ENCODE data around the gene CCNA2.

Gene CCNA2

DNA sequence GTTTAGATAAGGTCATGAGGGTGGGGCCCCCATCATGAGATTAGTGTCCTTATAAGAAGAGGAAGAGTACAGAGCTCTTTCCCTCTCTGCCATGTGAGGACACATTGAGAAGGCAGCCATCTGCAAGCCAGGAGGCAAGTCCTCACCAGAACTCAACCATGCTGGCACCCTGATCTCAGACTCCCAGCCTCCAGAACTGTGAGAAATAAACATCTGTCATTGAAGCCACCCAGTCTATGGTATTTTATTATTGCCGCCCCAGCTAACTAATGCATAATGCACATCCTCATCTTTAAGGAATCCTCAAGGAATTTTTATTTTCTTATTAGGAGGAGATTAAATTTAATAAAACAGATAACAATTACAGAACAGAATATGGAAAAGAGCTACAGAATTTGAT is 39.3 kb downstream of the CCNA2 start:
- no peak overlapping the region for H3K4me3 ChIP-seq (ENCODE audit: low read depth, low read length)
- no peak for TF ChIP-seq CTCF (IDR thresholded peaks at IDR 0.05; ENCODE audit: control insufficient read depth, extremely low read depth, insufficient read depth)
- no peak for DNase-seq (ENCODE audit: low read depth)

DNA sequence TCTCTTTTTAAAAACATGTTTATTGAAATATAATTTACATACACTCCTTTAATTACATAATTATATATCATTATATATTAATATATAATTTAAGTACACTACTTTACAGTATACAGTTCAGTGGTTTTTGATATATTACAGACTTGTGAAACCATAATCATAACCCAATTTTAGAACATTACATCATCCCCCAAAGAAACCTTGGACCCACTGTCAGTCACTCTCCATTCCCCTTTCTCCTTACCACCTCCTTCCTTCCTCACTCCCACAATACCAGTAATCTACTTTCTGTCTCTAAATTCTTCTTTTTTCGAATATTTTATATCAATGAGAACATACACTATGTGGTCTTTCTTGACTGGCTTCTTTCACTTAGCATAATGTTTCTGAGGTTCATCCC is 40.5 kb downstream of the CCNA2 start:
- DNase-seq (ENCODE audit: low read depth): no peak
- no peak for TF ChIP-seq CTCF (IDR thresholded peaks at IDR 0.05; ENCODE audit: control insufficient read depth, extremely low read depth, insufficient read depth)
- no peak overlapping the region for H3K4me3 ChIP-seq (ENCODE audit: low read depth, low read length)

- no peak for DNase-seq (ENCODE audit: low read depth)
- H3K4me3 ChIP-seq (ENCODE audit: low read depth, low read length): no peak overlapping the region
- TF ChIP-seq CTCF (IDR thresholded peaks at IDR 0.05; ENCODE audit: control insufficient read depth, extremely low read depth, insufficient read depth): no peak
These were observed 44.6 kb downstream of the CCNA2 start for GRCh38 chr4:121778991-121779628.

GRCh38 chr4:121777625-121778024 is 46.1 kb downstream of the CCNA2 start:
- no peak for TF ChIP-seq CTCF (IDR thresholded peaks at IDR 0.05; ENCODE audit: control insufficient read depth, extremely low read depth, insufficient read depth)
- DNase-seq (ENCODE audit: low read depth): no peak
- H3K4me3 ChIP-seq (ENCODE audit: low read depth, low read length): no peak overlapping the region

- no peak overlapping the region for H3K4me3 ChIP-seq (ENCODE audit: low read depth, low read length)
- no peak for TF ChIP-seq CTCF (IDR thresholded peaks at IDR 0.05; ENCODE audit: control insufficient read depth, extremely low read depth, insufficient read depth)
- no peak for DNase-seq (ENCODE audit: low read depth)
These were observed 46.9 kb downstream of the CCNA2 start for GRCh38 chr4:121776610-121777401.

GRCh38 chr4:121773883-121774282 is 49.8 kb downstream of the CCNA2 start:
- no peak overlapping the region for H3K4me3 ChIP-seq (ENCODE audit: low read depth, low read length)
- no peak for TF ChIP-seq CTCF (IDR thresholded peaks at IDR 0.05; ENCODE audit: control insufficient read depth, extremely low read depth, insufficient read depth)
- no peak for DNase-seq (ENCODE audit: low read depth)
